ENCODE data around the gene IGFBP6.
"Not testable (repeated sequence)": the region's sequence is repeated elsewhere in the genome, so short reads cannot be mapped to it uniquely, and the experiment has no call there.

The IGFBP6 gene

DNA sequence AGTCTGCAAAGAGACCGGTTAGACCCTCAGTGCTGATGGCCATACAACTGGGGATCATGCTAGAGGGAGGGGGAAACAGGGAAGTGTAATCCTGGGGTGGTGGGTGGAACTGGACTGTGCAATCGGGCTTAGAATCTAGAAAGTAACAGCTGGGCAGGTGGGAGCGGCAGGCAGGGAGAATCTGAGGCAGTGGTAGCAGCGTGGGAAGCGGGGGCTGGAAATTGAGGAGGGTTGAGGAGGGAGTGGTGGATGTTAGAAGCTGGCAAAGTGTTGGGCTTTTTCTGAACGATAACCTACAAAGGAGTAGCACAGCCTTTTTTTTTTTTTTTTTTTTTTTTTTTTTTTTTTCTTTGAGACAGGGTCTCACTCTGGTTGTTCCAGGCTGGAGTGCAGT, 3.1 kb upstream of the IGFBP6 start:
- Histone ChIP-seq H3K9me3 (ENCODE audit: control insufficient read depth, insufficient read depth, low read length) (no peaks in the 10 kb centered on the region), H3K9ac (ENCODE audit: low read depth, low read length) (no peak overlapping the region), H3K36me3 (ENCODE audit: insufficient read depth, low read length) (no peaks in the 10 kb centered on the region), H3K4me1 (ENCODE audit: insufficient read depth, low read length) (peaks cover 19% of the 10 kb centered on the region)

GRCh38 chr12:53094796-53095595, 2.5 kb upstream of the IGFBP6 start:
- peaks cover 19% of the 10 kb centered on the region for H3K4me1 ChIP-seq (ENCODE audit: insufficient read depth, low read length)
- H3K36me3 ChIP-seq (ENCODE audit: insufficient read depth, low read length); H3K9me3 ChIP-seq (ENCODE audit: control insufficient read depth, insufficient read depth, low read length); H3K9ac ChIP-seq (ENCODE audit: low read depth, low read length): not testable (repeated sequence)

- not testable (repeated sequence) for H3K9ac ChIP-seq (ENCODE audit: low read depth, low read length); H3K36me3 ChIP-seq (ENCODE audit: insufficient read depth, low read length)
Measured at GRCh38 chr12:53095596-53095895, 1.9 kb upstream of the IGFBP6 start.

DNA sequence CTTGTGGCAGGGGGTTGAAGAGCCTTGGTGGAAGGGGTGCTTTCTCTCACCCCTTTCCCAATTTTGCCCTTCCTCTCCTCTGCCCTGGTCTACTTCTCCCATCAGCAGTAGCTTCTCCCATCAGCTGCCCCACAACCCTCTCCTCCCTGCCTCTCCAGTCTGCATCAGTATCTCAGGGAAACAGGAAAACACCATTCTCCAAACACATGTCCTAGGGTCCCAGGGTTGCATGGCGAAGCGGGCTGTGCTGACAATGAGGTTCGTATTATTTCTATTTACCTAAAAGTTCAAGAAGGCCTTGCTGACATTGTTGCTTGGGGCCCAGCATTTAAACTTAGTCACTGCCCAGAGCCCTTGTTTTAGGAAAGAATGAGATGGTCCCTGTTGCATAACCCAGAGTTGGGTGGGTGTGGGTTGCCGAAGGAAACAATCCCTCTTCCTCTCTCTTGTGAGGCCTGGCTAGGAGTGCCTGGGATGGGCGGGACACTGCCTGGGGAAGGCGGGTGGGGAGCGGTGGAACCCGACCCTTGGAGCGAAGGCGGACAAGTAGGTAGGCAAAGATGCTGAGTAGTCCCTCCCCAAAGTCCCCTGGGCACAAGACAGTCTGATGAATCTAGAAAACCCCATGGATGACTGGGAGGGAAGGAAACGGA, 1.3 kb upstream of the IGFBP6 start:
- no peaks in the 10 kb centered on the region for H3K36me3 ChIP-seq (ENCODE audit: insufficient read depth, low read length)
- H3K9ac ChIP-seq (ENCODE audit: low read depth, low read length): peak overlapping the region; percentile 53; the same call in 1 of the 2 replicates
- H3K9me3 ChIP-seq (ENCODE audit: control insufficient read depth, insufficient read depth, low read length): no peaks in the 10 kb centered on the region
- H3K4me1 ChIP-seq (ENCODE audit: insufficient read depth, low read length): peaks cover 19% of the 10 kb centered on the region

More at GRCh38 chr12:53095596-53095895, 1.9 kb upstream of the IGFBP6 start:
- not testable (repeated sequence) for H3K9me3 ChIP-seq (ENCODE audit: control insufficient read depth, insufficient read depth, low read length)
- H3K4me1 ChIP-seq (ENCODE audit: insufficient read depth, low read length): peaks cover 19% of the 10 kb centered on the region

GRCh38 chr12:53096759-53097158, 708 bp upstream of the IGFBP6 start:
- H3K9me3 ChIP-seq (ENCODE audit: control insufficient read depth, insufficient read depth, low read length): no peaks in the 10 kb centered on the region
- peak overlapping the region; percentile 53; the same call in 1 of the 2 replicates for H3K9ac ChIP-seq (ENCODE audit: low read depth, low read length)
- H3K4me1 ChIP-seq (ENCODE audit: insufficient read depth, low read length): peaks cover 19% of the 10 kb centered on the region
- no peaks in the 10 kb centered on the region for H3K36me3 ChIP-seq (ENCODE audit: insufficient read depth, low read length)

- peaks cover 19% of the 10 kb centered on the region for H3K4me1 ChIP-seq (ENCODE audit: insufficient read depth, low read length)
- no peaks in the 10 kb centered on the region for H3K9me3 ChIP-seq (ENCODE audit: control insufficient read depth, insufficient read depth, low read length)
- peak overlapping the region; percentile 53; the same call in 1 of the 2 replicates for H3K9ac ChIP-seq (ENCODE audit: low read depth, low read length)
- H3K36me3 ChIP-seq (ENCODE audit: insufficient read depth, low read length): no peaks in the 10 kb centered on the region
Measured at GRCh38 chr12:53097207-53097563, 282 bp upstream of the IGFBP6 start.

DNA sequence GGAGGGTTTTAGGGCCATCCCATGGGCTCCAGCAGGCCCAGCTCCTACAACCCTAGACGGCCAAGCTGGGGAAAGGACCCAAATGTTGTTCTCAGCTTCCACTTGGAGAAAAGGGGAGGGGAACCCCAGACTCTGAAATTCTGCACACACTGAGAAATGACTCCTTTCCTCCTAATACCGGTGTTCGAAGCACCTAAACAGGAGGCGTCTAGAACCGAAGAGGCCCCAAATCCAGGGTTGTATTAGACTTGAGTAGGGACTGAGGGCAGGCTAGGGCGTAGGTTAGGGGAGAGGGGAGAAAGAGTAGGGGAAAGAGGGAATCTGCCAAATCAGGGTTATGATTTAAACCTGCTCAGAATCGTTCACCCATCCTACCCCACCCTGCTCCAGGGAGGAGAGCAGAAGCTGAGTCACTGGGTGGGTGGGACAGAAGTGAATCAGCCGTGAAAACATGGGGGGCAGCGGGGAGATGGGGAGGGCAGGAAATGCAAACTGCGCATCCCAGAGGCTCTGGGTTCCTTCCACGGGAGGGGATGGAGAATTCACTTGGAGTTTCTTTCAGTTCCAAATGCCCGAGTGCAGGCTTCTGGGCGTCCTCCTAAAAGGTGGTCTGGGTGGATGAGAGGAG, 1.0 kb downstream of the IGFBP6 start:
- H3K9me3 ChIP-seq (ENCODE audit: control insufficient read depth, insufficient read depth, low read length): no peaks in the 10 kb centered on the region
- peaks cover 19% of the 10 kb centered on the region for H3K4me1 ChIP-seq (ENCODE audit: insufficient read depth, low read length)
- H3K36me3 ChIP-seq (ENCODE audit: insufficient read depth, low read length): no peaks in the 10 kb centered on the region
- peak overlapping the region; percentile 53 for H3K9ac ChIP-seq (ENCODE audit: low read depth, low read length)

DNA sequence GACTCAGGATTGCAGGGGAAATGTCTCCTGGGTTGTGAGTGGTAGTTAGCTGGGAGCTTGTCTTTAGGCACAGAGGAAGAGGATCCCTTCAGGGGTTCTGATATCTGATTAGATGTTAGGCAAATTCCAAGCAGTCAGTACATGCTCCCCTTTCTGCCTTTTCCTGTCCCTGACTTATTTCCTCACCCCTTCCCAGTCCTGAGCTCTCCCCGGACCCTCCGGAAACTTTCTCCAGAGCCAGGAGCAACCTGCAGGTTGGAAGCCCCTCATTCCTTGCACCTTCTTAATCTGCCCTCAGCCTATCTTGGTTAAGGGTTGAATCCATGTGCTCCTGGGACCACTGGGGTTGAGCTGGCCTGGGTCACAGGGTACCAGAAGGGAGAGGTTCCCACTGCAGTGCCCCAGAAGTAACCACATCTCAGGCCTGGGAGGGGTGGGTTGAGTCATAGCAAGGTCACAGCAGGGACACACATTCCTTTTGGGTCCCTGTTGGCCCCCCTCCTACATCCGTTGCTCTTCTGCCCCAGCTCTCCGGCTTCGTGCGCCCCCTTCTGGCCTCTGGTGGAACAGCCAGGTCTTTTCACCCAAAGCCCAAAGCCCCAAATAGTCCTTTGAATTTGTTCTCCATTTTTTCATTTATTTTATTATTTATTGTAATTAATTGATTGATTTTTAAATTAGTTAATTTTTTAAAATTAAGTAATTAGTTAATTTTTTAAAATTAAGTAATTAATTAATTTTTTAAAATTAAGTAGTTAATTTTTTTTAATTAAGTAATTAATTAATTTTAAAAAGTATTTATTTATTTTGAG, 1.8 kb downstream of the IGFBP6 start:
- H3K36me3 ChIP-seq (ENCODE audit: insufficient read depth, low read length): no peaks in the 10 kb centered on the region
- peak overlapping the region; percentile 53; the same call in 1 of the 2 replicates for H3K9ac ChIP-seq (ENCODE audit: low read depth, low read length)
- no peaks in the 10 kb centered on the region for H3K9me3 ChIP-seq (ENCODE audit: control insufficient read depth, insufficient read depth, low read length)
- peaks cover 17% of the 10 kb centered on the region for H3K4me1 ChIP-seq (ENCODE audit: insufficient read depth, low read length)

DNA sequence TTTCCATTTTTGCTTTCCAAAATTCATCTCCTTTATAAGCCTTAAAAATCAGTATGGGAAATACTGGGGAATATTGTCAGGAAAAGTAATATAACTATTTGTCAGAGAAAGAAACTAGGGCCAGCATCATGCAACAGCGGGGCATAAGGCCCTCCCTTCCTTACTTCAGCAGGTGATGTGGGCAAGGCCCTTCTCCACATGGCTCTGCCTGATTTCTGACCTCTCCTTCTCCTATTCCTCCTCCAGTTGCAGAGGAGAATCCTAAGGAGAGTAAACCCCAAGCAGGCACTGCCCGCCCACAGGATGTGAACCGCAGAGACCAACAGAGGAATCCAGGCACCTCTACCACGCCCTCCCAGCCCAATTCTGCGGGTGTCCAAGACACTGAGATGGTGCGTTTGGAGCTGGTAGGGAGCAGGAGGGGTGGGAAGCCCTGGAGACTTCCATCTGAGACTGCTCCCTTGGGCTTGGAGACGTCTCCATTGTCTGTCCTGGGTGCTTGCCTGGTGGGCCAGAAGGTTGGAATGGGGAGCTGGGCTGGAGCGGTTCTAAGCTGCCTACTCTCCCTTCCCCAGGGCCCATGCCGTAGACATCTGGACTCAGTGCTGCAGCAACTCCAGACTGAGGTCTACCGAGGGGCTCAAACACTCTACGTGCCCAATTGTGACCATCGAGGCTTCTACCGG, 3.1 kb downstream of the IGFBP6 start:
- H3K9me3 ChIP-seq (ENCODE audit: control insufficient read depth, insufficient read depth, low read length): no peaks in the 10 kb centered on the region
- H3K9ac ChIP-seq (ENCODE audit: low read depth, low read length): no peak overlapping the region
- no peaks in the 10 kb centered on the region for H3K36me3 ChIP-seq (ENCODE audit: insufficient read depth, low read length)
- H3K4me1 ChIP-seq (ENCODE audit: insufficient read depth, low read length): peaks cover 16% of the 10 kb centered on the region

DNA sequence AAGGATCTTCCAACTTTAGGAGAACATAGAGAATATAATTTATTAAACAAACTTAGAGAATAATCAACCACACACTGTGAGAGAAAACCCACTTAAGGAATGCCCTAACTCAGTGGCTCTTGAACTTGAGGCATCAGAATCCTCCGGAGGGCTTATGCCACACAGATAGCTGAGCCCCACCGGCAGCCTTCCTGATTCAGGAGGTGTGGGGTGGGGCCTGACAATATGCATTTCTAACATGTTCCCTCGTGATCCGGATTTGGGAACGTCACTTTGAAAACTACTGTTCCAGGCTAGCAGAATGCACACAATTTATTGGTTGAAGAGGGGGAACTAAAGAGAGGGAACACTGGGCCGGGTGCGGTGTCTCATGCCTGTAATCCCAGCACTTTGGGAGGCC, 3.8 kb downstream of the IGFBP6 start:
- Histone ChIP-seq H3K4me1 (ENCODE audit: insufficient read depth, low read length) (peaks cover 11% of the 10 kb centered on the region), H3K9ac (ENCODE audit: low read depth, low read length) (no peak overlapping the region), H3K36me3 (ENCODE audit: insufficient read depth, low read length) (no peaks in the 10 kb centered on the region), H3K9me3 (ENCODE audit: control insufficient read depth, insufficient read depth, low read length) (no peaks in the 10 kb centered on the region)

- no peaks in the 10 kb centered on the region for H3K9me3 ChIP-seq (ENCODE audit: control insufficient read depth, insufficient read depth, low read length)
- H3K4me1 ChIP-seq (ENCODE audit: insufficient read depth, low read length): peaks cover 10% of the 10 kb centered on the region
- H3K9ac ChIP-seq (ENCODE audit: low read depth, low read length): no peak overlapping the region
- no peaks in the 10 kb centered on the region for H3K36me3 ChIP-seq (ENCODE audit: insufficient read depth, low read length)
Measured at GRCh38 chr12:53101931-53102781, 4.7 kb downstream of the IGFBP6 start.

- no peaks in the 10 kb centered on the region for H3K9me3 ChIP-seq (ENCODE audit: control insufficient read depth, insufficient read depth, low read length)
- no peak within 1 kb of the TSS for H3K9ac ChIP-seq (ENCODE audit: low read depth, low read length)
- no peaks in the 10 kb centered on the region for H3K36me3 ChIP-seq (ENCODE audit: insufficient read depth, low read length)
- H3K4me1 ChIP-seq (ENCODE audit: insufficient read depth, low read length): peaks cover 10% of the 10 kb centered on the region
Measured at GRCh38 chr12:53102883-53103807, 5.7 kb downstream of the IGFBP6 start, which contains the start of gene SOAT2. Gene SOAT2 (plus strand): TSS chr12:53103486. CDS start chr12:53103578, 92 bp downstream.

Data from ES-I3 (cell line).